ENCODE measurements around the gene LNX2.

GRCh38 chr13:27599096-27599495, 21.2 kb downstream of the LNX2 start:
- TF ChIP-seq CTCF (conservative IDR thresholded peaks at IDR 0.05 in 1 of 2, IDR thresholded peaks at IDR 0.05 in 1 of 2; ENCODE audit: extremely low read depth in 1 of 2, insufficient read depth in 1 of 2, low read depth in 1 of 2, low read length in 2 of 2) (no peak), EZH2 (IDR thresholded peaks at IDR 0.05; ENCODE audit: borderline replicate concordance, low read length) (no peak)

Measured in mammary epithelial cell (primary cell).